GM12878 (cell line): ENCODE data around the gene PKNOX1. TPM values are rescaled to one million over a fixed set of nuclear protein-coding genes. Genes with fewer than 3 reads are reported as not detected.

Experiments
- ATAC-seq: fragments of 200-7000 bp; cut with Tn5 transposase; 3 replicates; pipeline ENCODE4 v1.9.1; 2020; ENCODE audit warnings: mild to moderate bottlenecking, moderate library complexity
- BruUV-seq: library from RNA; stranded (reverse); fragments of 400-500 nt; replicated peaks from 2 replicates; lab custom pipeline; 2021; lab: Mats Ljungman, UMichigan
- CTCF ChIA-PET: fragments of 300-600 bp; sonication (Branson Sonifier 250); formaldehyde crosslinking; extraction: SDS; loops from one replicate; lab custom pipeline; 2021; ENCODE audit warnings: inconsistent platforms; lab: Yijun Ruan, JAX
- POLR2A ChIA-PET: fragments of 350-600 bp; formaldehyde crosslinking; extraction: SDS; loops from one replicate; lab custom pipeline; 2021; ENCODE audit warnings: inconsistent platforms; lab: Charles Lee
- RAD21 ChIA-PET: fragments of 300-600 bp; sonication (Branson Sonifier 250); formaldehyde crosslinking; loops from one replicate; lab custom pipeline; 2023; ENCODE audit warnings: antibody characterized with exemption; ENCODE audit not compliant: unreplicated experiment; lab: Charles Lee
- SMC1A ChIA-PET: fragments of 300-600 bp; sonication (Branson Sonifier 250); formaldehyde crosslinking; loops from one replicate; lab custom pipeline; 2023; ENCODE audit not compliant: unreplicated experiment, uncharacterized antibody; lab: Charles Lee
- DNase-seq: peaks from one replicate; pipeline ENCODE4 v3.0.0-alpha.2; 2011; ENCODE audit warnings: low read depth, low spot score
- FAIRE-seq: peaks from 3 replicates; lab custom pipeline; 2011; peaks lifted over from hg19 to GRCh38; lab: Jason Lieb, UNC
- H2AFZ ChIP-seq: 2 replicates; pipeline ENCODE4 v1.6.0; 2011; ENCODE audit warnings: low read depth, low read length, control low read depth; ENCODE audit not compliant: control insufficient read depth
- H3K27ac ChIP-seq: 2 replicates; pipeline ENCODE4 v1.5.1; 2011; ENCODE audit warnings: control low read depth; ENCODE audit not compliant: control insufficient read depth, insufficient read depth
- H3K27me3 ChIP-seq, 2 experiments: replicated peaks in 1 of 2; 2 replicates each; pipeline versions ENCODE4 v1.6.0 to v1.6.1; 2011; ENCODE audit warnings: low read length in 1 of 2; ENCODE audit not compliant: control insufficient read depth in 2 of 2, insufficient read depth in 2 of 2
- H3K36me3 ChIP-seq, 2 experiments: 2 replicates each; pipeline ENCODE4 v1.5.1; 2011; ENCODE audit warnings: low read length in 1 of 2; ENCODE audit not compliant: control insufficient read depth in 2 of 2, insufficient read depth in 2 of 2
- H3K4me1 ChIP-seq: 2 replicates; pipeline ENCODE4 v1.6.1; 2011; ENCODE audit warnings: mild to moderate bottlenecking, low read length, moderate library complexity, mixed read lengths; ENCODE audit not compliant: control insufficient read depth, insufficient read depth
- H3K4me2 ChIP-seq: 2 replicates; pipeline ENCODE4 v1.6.0; 2011; ENCODE audit warnings: control low read depth; ENCODE audit not compliant: control insufficient read depth, insufficient read depth
- H3K4me3 ChIP-seq: fragments of 200-600 bp; sonication (generic); 2 replicates; pipeline ENCODE4 v1.5.1; 2016
- H3K79me2 ChIP-seq: 2 replicates; pipeline ENCODE4 v1.6.0; 2011; ENCODE audit warnings: low read length; ENCODE audit not compliant: control insufficient read depth, insufficient read depth
- H3K9ac ChIP-seq: 2 replicates; pipeline ENCODE4 v1.8.0; 2011; ENCODE audit warnings: low read length, control low read depth, mixed read lengths; ENCODE audit not compliant: control insufficient read depth, insufficient read depth
- H3K9me3 ChIP-seq: replicated peaks from 3 replicates; pipeline ENCODE4 v1.5.1; 2011; ENCODE audit warnings: mild to moderate bottlenecking, low read length; ENCODE audit not compliant: control insufficient read depth, insufficient read depth
- H4K20me1 ChIP-seq: 2 replicates; pipeline ENCODE4 v1.6.0; 2011; ENCODE audit not compliant: control insufficient read depth, insufficient read depth
- CEBPZ ChIP-seq: fragments of 150-350 bp; IDR thresholded peaks from 2 replicates; pipeline ENCODE4 v1.6.1; 2016; ENCODE audit warnings: low read depth, low read length
- CHD2 ChIP-seq: IDR thresholded peaks from 2 replicates; pipeline ENCODE4 v1.6.1; 2011; ENCODE audit warnings: low read depth, low read length, improper control_type of control experiment, borderline replicate concordance
- EGR1 ChIP-seq, 2 experiments: IDR thresholded peaks; 1 replicate in 1 of 2; 2 replicates in 1 of 2; pipeline ENCODE4 v1.6.1; 2011 to 2012; ENCODE audit warnings: low read depth in 2 of 2, low read length in 2 of 2, borderline replicate concordance in 1 of 2, mild to moderate bottlenecking in 1 of 2, moderate library complexity in 1 of 2
- FOS ChIP-seq: IDR thresholded peaks from 3 replicates; pipeline ENCODE4 v1.6.1; 2011; ENCODE audit warnings: borderline replicate concordance; ENCODE audit not compliant: insufficient read length; ENCODE audit errors: extremely low read depth
- HDAC6 ChIP-seq: fragments of 200-600 bp; sonication (generic); IDR thresholded peaks from one replicate; pipeline ENCODE4 v1.8.0; 2017; ENCODE audit warnings: antibody characterized with exemption; ENCODE audit not compliant: unreplicated experiment
- MXI1 ChIP-seq: fragments of 150-350 bp; IDR thresholded peaks from 2 replicates; pipeline ENCODE4 v1.6.1; 2011; ENCODE audit warnings: low read depth, mild to moderate bottlenecking, inconsistent platforms, low read length, improper control_type of control experiment
- RAD51 ChIP-seq: fragments of 450-650 bp; IDR thresholded peaks from 2 replicates; pipeline ENCODE4 v1.6.1; 2016; ENCODE audit warnings: moderate library complexity, mild to moderate bottlenecking, inconsistent platforms
- RBBP5 ChIP-seq: fragments of 200-600 bp; sonication (generic); conservative IDR thresholded peaks from 2 replicates; pipeline ENCODE4 v1.6.1; 2016
- STAT3 ChIP-seq: IDR thresholded peaks from 2 replicates; pipeline ENCODE4 v1.6.1; 2011; ENCODE audit warnings: low read depth, low read length, improper control_type of control experiment
- TAF1 ChIP-seq: IDR thresholded peaks from 2 replicates; pipeline ENCODE4 v1.6.1; 2011; ENCODE audit warnings: mild to moderate bottlenecking, low read depth, low read length, borderline replicate concordance
- WRNIP1 ChIP-seq: IDR thresholded peaks from 2 replicates; pipeline ENCODE4 v1.6.1; 2011; ENCODE audit warnings: low read depth, low read length, improper control_type of control experiment, borderline replicate concordance
- ZBTB11 ChIP-seq: fragments of 450-650 bp; formaldehyde crosslinking; IDR thresholded peaks from 2 replicates; pipeline ENCODE4 v1.5.0; 2022; ENCODE audit warnings: mild to moderate bottlenecking, missing genetic modification characterization
- WGBS: methylation state at CpG from one replicate; pipeline ENCODE4 v1.1.6; 2016; ENCODE audit warnings: low lambda C conversion rate; ENCODE audit not compliant: insufficient replicate concordance, insufficient coverage; ENCODE audit errors: missing lambda C conversion rate; 5-methylcytosine and 5-hydroxymethylcytosine counted together
- in situ Hi-C: fragments of 300-500 bp; cut with MboI; formaldehyde crosslinking; loops from 9 replicates; pipeline ENCODE4 v1.14.3; 2018; ENCODE audit warnings: mixed read lengths
- intact Hi-C: fragments of 100-400 bp; cut with micrococcal nuclease; formaldehyde crosslinking; loops from one replicate; pipeline ENCODE4 v1.14.2; 2022; ENCODE audit not compliant: unreplicated experiment
- polyA plus RNA-seq, 11 experiments: library from polyadenylated mRNA; depleted of rRNA in 4 of 11; unstranded in 6 of 11; stranded (reverse) in 5 of 11; fragments of >200 nt; fragmentation: Nextera tagmentation in 4 of 11; fragmentation: Illumina TruSeq in 1 of 11; extraction: Ambion mirVana in 4 of 11; extraction: Trizol in 1 of 11; gene quantifications; 1 replicate in 1 of 11; 2 replicates in 10 of 11; pipeline versions ENCODE4 v1.2.1 to v1.2.3, GENCODE V29; 2011 to 2016; ENCODE audit warnings: inconsistent platforms in 2 of 11, missing spikeins in 2 of 11, low read depth in 1 of 11
- total RNA-seq, 4 experiments: library from RNA; depleted of rRNA in 3 of 4; stranded (reverse); fragments of >200 nt in 3 of 4; fragmentation: Illumina TruSeq in 1 of 4; extraction: Trizol in 1 of 4; gene quantifications; 2 replicates each; pipeline versions ENCODE4 v1.2.1 to v1.2.3, GENCODE V29; 2013 to 2021

Gene PKNOX1
- total and polyA plus RNA-seq, 10 of the 15 experiments (the other 5 are each of a cell fraction or from before 2014, with no cell fraction given) = 6.9 to 23.7 (median 13.2) TPM

DNA sequence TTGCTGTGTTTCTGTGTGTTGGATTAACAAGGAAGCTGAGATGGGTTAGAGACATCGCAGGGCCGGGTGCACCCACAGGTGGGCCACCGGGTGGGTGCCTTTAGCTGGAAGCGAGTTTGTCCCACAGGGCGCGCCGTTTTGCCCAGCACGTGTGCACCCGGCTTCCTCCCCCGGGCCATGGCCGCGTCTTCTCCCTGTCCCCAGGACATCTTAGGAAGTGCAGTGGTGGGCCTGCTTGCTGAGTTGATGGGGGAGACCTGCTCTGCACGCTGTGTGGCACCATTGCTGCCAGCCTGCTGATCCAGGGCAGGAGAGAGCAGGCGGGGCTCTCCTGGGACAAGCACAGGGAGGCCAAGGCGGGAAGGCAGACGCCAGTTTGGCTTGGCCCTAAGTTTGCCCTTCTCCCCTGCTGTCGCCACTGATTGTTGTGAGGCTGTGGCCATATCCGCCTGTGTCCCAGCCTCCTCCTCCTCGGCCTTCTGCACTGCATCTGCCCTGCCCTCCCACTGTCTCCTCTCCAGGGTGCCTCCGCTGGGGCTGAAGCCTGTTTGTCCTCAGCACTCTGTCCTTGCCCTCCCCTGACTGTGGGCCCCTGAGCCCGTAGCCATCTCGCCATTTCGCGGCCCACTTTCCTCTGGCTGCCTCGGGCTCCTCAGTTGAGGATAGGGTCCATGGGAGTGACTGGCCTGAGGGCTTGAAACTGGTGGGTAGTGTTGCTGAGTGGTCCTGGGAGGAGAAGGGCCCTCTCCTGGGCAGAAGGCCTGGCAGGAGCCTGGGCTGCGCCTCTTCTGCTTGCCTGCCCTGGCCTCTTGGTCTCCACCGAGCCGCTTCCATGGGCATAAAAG is 47.6 kb downstream of the PKNOX1 start:
- 92% methylated on average over 28 of the region's 28 CpGs for WGBS
- RAD21 ChIA-PET = no interaction called here
- Histone ChIP-seq H2AFZ (no peak overlapping the region), H3K9me3 (no peaks in the 10 kb centered on the region), H3K4me2 (no peak overlapping the region), H3K79me2 (no peaks in the 10 kb centered on the region), H3K36me3 (peaks cover 4 to 6% of the 10 kb centered on the region in 2 experiments; a peak in 2 of 4 replicates), H4K20me1 (no peaks in the 10 kb centered on the region), H3K9ac (no peak overlapping the region), H3K27me3 (no peaks in the 10 kb centered on the region), H3K4me1 (no peaks in the 10 kb centered on the region), H3K27ac (no peak overlapping the region), H3K4me3 (no peak overlapping the region)
- intact Hi-C loops = no loop called here
- ATAC-seq = no peak
- no peak for DNase-seq
- BruUV-seq = no TSS peak
- SMC1A ChIA-PET = no interaction called here
- in situ Hi-C loops = no loop called here
- no peak for FAIRE-seq
- POLR2A ChIA-PET = no interaction called here
- CTCF ChIA-PET = interaction anchor here (0.6 kb wide), 1 partner anchor 16 kb away, joined by 3 read pairs; no protein-coding TSS in a partner anchor
- no peak for TF ChIP-seq CHD2
- no peak for TF ChIP-seq CEBPZ
- no peak for TF ChIP-seq MXI1
- no peak for TF ChIP-seq STAT3
- TF ChIP-seq HDAC6 = no peak
- TF ChIP-seq FOS = no peak
- no peak for TF ChIP-seq TAF1
- TF ChIP-seq EGR1 (IDR thresholded peaks at IDR 0.05; ENCODE audit: borderline replicate concordance in 1 of 2, low read depth in 2 of 2, low read length in 2 of 2) = no peak
- no peak for TF ChIP-seq WRNIP1
- TF ChIP-seq RBBP5 = no peak
- TF ChIP-seq RAD51 = no peak
- TF ChIP-seq ZBTB11 (CRISPR knock-in tag) = no peak
